Activated T-cell treated with anti-CD3 and anti-CD28 coated beads, Interleukin-2, amount 50 U/mL, for 72 hours (primary cell): ENCODE results near the gene BRSK1. TPM values are rescaled to one million over a fixed set of nuclear protein-coding genes. Genes with fewer than 3 reads are reported as not detected.

Experiments used
- ATAC-seq, 2 donors: fragments of 150-1000 bp; cut with Tn5 transposase; replicated peaks in 1 of 2; 2 replicates each; pipeline ENCODE4 v1.10.0; 2021; ENCODE audit warnings: moderate library complexity in 2 of 2, mild to moderate bottlenecking in 1 of 2
- DNase-seq, 2 donors: peaks; one replicate each; pipeline ENCODE4 v3.0.0; 2021 to 2022; ENCODE audit warnings: mixed read lengths in 1 of 2
- H3K27ac Mint-ChIP-seq: one replicate; pipeline ENCODE4 v1.8.0; 2022; ENCODE audit warnings: mild to moderate bottlenecking, moderate library complexity, mixed read lengths
- H3K27me3 Mint-ChIP-seq: one replicate; pipeline ENCODE4 v1.8.0; 2022; ENCODE audit warnings: low read depth, mixed read lengths
- H3K36me3 Mint-ChIP-seq, 2 donors: one replicate each; pipeline ENCODE4 v1.8.0; 2022; ENCODE audit warnings: mixed read lengths in 2 of 2, mild to moderate bottlenecking in 1 of 2; ENCODE audit not compliant: insufficient read depth in 2 of 2
- H3K4me1 Mint-ChIP-seq: one replicate; pipeline ENCODE4 v1.8.0; 2022; ENCODE audit warnings: low read depth, mixed read lengths
- H3K4me3 Mint-ChIP-seq, 2 donors: one replicate each; pipeline ENCODE4 v1.8.0; 2022; ENCODE audit warnings: mild to moderate bottlenecking in 2 of 2, mixed read lengths in 2 of 2, moderate library complexity in 2 of 2
- H3K9me3 Mint-ChIP-seq, 2 donors: one replicate each; pipeline ENCODE4 v1.8.0; 2022; ENCODE audit warnings: mixed read lengths in 2 of 2
- total RNA-seq, 2 donors: library from RNA; stranded (reverse); gene quantifications; one replicate each; pipeline ENCODE4 v1.2.3, GENCODE V29; 2022

BRSK1 gene
- total RNA-seq, 2 donors from 2014 or later: 13.0 to 19.6 TPM

- no peak overlapping the region for H3K27ac Mint-ChIP-seq
- H3K4me3 Mint-ChIP-seq: peak overlapping the region; percentile 62 to 78
- peaks cover 3% of the 10 kb centered on the region for H3K27me3 Mint-ChIP-seq
- H3K9me3 Mint-ChIP-seq: no peaks in the 10 kb centered on the region
- DNase-seq (no peak), ATAC-seq (no peak)
- peaks cover 13% of the 10 kb centered on the region for H3K4me1 Mint-ChIP-seq
- H3K36me3 Mint-ChIP-seq: peaks cover 5 to 8% of the 10 kb centered on the region in 2 donors
Observed at GRCh38 chr19:55341595-55342531, 58.1 kb downstream of the BRSK1 start.

- Mint-ChIP-seq H3K4me3 (no peak overlapping the region), H3K27me3 (no peaks in the 10 kb centered on the region), H3K27ac (no peak overlapping the region), H3K4me1 (peaks cover 6% of the 10 kb centered on the region), H3K9me3 (no peaks in the 10 kb centered on the region), H3K36me3 (peaks cover 5 to 8% of the 10 kb centered on the region in 2 donors)
- DNase-seq (no peak), ATAC-seq (no peak)
Observed at GRCh38 chr19:55344444-55344843, 60.6 kb downstream of the BRSK1 start.

- Mint-ChIP-seq H3K36me3 (peaks cover 3 to 8% of the 10 kb centered on the region in 2 donors), H3K27me3 (no peaks in the 10 kb centered on the region), H3K4me3 (no peak overlapping the region), H3K4me1 (peaks cover 6% of the 10 kb centered on the region), H3K9me3 (no peaks in the 10 kb centered on the region), H3K27ac (no peak overlapping the region)
- ATAC-seq (no peak), DNase-seq (no peak)
Observed at GRCh38 chr19:55345101-55345817, 61.5 kb downstream of the BRSK1 start.

- H3K36me3 Mint-ChIP-seq: peaks cover 3 to 4% of the 10 kb centered on the region in 2 donors
- no peak overlapping the region for H3K27ac Mint-ChIP-seq
Observed at GRCh38 chr19:55345818-55346724, 62.3 kb downstream of the BRSK1 start.

GRCh38 chr19:55346725-55347441, 63.1 kb downstream of the BRSK1 start:
- Mint-ChIP-seq H3K4me3 (no peak overlapping the region), H3K9me3 (no peaks in the 10 kb centered on the region), H3K36me3 (peaks cover 0 to 3% of the 10 kb centered on the region in 2 donors), H3K27me3 (peaks cover 11% of the 10 kb centered on the region), H3K27ac (no peak overlapping the region), H3K4me1 (no peaks in the 10 kb centered on the region)
- DNase-seq (no peak), ATAC-seq (peak in 1 of 2 donors; percentile 27)

More at GRCh38 chr19:55345818-55346724, 62.3 kb downstream of the BRSK1 start:
- Mint-ChIP-seq H3K4me1 (peaks cover 6% of the 10 kb centered on the region), H3K4me3 (no peak overlapping the region), H3K27me3 (peaks cover 3% of the 10 kb centered on the region), H3K9me3 (no peaks in the 10 kb centered on the region)
- DNase-seq (no peak), ATAC-seq (no peak)

GRCh38 chr19:55347442-55348009, 63.7 kb downstream of the BRSK1 start:
- Mint-ChIP-seq H3K4me1 (peaks cover 2% of the 10 kb centered on the region), H3K4me3 (no peak overlapping the region), H3K36me3 (peaks cover 0 to 3% of the 10 kb centered on the region in 2 donors), H3K27ac (no peak overlapping the region), H3K9me3 (no peaks in the 10 kb centered on the region), H3K27me3 (peaks cover 17% of the 10 kb centered on the region)
- DNase-seq (no peak), ATAC-seq (no peak)

GRCh38 chr19:55348317-55349034, 64.7 kb downstream of the BRSK1 start:
- no peak overlapping the region for H3K4me3 Mint-ChIP-seq
- ATAC-seq: no peak
- no peak for DNase-seq
- H3K9me3 Mint-ChIP-seq: no peaks in the 10 kb centered on the region
- no peaks in the 10 kb centered on the region for H3K36me3 Mint-ChIP-seq
- peaks cover 11% of the 10 kb centered on the region for H3K4me1 Mint-ChIP-seq
- peaks cover 26% of the 10 kb centered on the region for H3K27me3 Mint-ChIP-seq
- no peak overlapping the region for H3K27ac Mint-ChIP-seq

GRCh38 chr19:55350620-55351315, 67.0 kb downstream of the BRSK1 start:
- peaks cover 18% of the 10 kb centered on the region for H3K4me1 Mint-ChIP-seq

GRCh38 chr19:55352040-55352439, 68.2 kb downstream of the BRSK1 start:
- Mint-ChIP-seq H3K4me1 (peaks cover 18% of the 10 kb centered on the region), H3K9me3 (no peaks in the 10 kb centered on the region), H3K36me3 (no peaks in the 10 kb centered on the region), H3K27ac (no peak overlapping the region), H3K4me3 (no peak overlapping the region), H3K27me3 (peaks cover 42% of the 10 kb centered on the region)
- ATAC-seq (no peak), DNase-seq (no peak)

More at GRCh38 chr19:55350620-55351315, 67.0 kb downstream of the BRSK1 start:
- ATAC-seq: no peak
- Mint-ChIP-seq H3K27ac (no peak overlapping the region), H3K4me3 (no peak overlapping the region), H3K9me3 (no peaks in the 10 kb centered on the region), H3K27me3 (peaks cover 33% of the 10 kb centered on the region), H3K36me3 (no peaks in the 10 kb centered on the region)
- no peak for DNase-seq

GRCh38 chr19:55352549-55353145, 68.8 kb downstream of the BRSK1 start:
- no peaks in the 10 kb centered on the region for H3K9me3 Mint-ChIP-seq

More at GRCh38 chr19:55352549-55353145, 68.8 kb downstream of the BRSK1 start:
- Mint-ChIP-seq H3K4me1 (peaks cover 18% of the 10 kb centered on the region), H3K4me3 (peak overlapping the region; percentile 83 to 86), H3K27me3 (peaks cover 47% of the 10 kb centered on the region), H3K27ac (peak overlapping the region; percentile 30), H3K36me3 (no peaks in the 10 kb centered on the region)
- no peak for ATAC-seq
- no peak for DNase-seq
